Gastroesophageal sphincter (tissue), 3 donors: ENCODE data around the gene FANCC.

Source experiments
- CTCF ChIP-seq, 4 experiments: fragments of 200-600 bp in 2 of 4; fragments of 450-650 bp in 2 of 4; sonication (generic) in 1 of 4; IDR thresholded peaks; one replicate each; pipeline ENCODE4 v1.5.1; 2017 to 2019; ENCODE audit warnings: antibody characterized with exemption in 4 of 4, mild to moderate bottlenecking in 2 of 4, moderate library complexity in 2 of 4
- POLR2A ChIP-seq, 2 donors: fragments of 450-650 bp; IDR thresholded peaks; one replicate each; pipeline ENCODE4 v1.6.1; 2017; ENCODE audit warnings: antibody characterized with exemption in 2 of 2, mild to moderate bottlenecking in 2 of 2, moderate library complexity in 1 of 2

GRCh38 chr9:95049761-95050160, 267.7 kb downstream of the FANCC start:
- TF ChIP-seq CTCF (IDR thresholded peaks at IDR 0.05) (no peak), POLR2A (IDR thresholded peaks at IDR 0.05) (no peak)
